Peyer's patch (tissue), 4 donors: ENCODE measurements around the gene CD164L2.

Source experiments
- POLR2A ChIP-seq, 2 donors: fragments of 450-650 bp; IDR thresholded peaks; one replicate each; pipeline ENCODE4 v1.5.1; 2017; ENCODE audit warnings: antibody characterized with exemption in 2 of 2, mild to moderate bottlenecking in 2 of 2, moderate library complexity in 2 of 2
- TF ChIP-seq, protein P1 (sequence below), 6 experiments: fragments of 450-650 bp in 4 of 6; fragments of 200-600 bp in 2 of 6; sonication (generic) in 1 of 6; IDR thresholded peaks; one replicate each; pipeline ENCODE4 v1.5.1; 2017 to 2019; ENCODE audit warnings: antibody characterized with exemption in 6 of 6, mild to moderate bottlenecking in 3 of 6, moderate library complexity in 1 of 6

DNA sequence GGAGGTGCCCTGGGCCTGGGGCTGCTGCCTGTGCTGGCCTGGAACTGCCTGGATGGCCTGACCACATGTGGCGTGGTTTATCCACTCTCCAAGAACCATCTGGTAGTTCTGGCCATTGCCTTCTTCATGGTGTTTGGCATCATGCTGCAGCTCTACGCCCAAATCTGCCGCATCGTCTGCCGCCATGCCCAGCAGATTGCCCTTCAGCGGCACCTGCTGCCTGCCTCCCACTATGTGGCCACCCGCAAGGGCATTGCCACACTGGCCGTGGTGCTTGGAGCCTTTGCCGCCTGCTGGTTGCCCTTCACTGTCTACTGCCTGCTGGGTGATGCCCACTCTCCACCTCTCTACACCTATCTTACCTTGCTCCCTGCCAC lies 11.1 kb upstream of the CD164L2 start:
- TF ChIP-seq, protein P1, sequence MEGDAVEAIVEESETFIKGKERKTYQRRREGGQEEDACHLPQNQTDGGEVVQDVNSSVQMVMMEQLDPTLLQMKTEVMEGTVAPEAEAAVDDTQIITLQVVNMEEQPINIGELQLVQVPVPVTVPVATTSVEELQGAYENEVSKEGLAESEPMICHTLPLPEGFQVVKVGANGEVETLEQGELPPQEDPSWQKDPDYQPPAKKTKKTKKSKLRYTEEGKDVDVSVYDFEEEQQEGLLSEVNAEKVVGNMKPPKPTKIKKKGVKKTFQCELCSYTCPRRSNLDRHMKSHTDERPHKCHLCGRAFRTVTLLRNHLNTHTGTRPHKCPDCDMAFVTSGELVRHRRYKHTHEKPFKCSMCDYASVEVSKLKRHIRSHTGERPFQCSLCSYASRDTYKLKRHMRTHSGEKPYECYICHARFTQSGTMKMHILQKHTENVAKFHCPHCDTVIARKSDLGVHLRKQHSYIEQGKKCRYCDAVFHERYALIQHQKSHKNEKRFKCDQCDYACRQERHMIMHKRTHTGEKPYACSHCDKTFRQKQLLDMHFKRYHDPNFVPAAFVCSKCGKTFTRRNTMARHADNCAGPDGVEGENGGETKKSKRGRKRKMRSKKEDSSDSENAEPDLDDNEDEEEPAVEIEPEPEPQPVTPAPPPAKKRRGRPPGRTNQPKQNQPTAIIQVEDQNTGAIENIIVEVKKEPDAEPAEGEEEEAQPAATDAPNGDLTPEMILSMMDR (IDR thresholded peaks at IDR 0.05): no peak
- TF ChIP-seq POLR2A (IDR thresholded peaks at IDR 0.05): no peak
